ENCODE measurements around the gene PLEKHG7. TPM values are rescaled to one million over a fixed set of nuclear protein-coding genes. Genes with fewer than 3 reads are reported as not detected.

Gene PLEKHG7
- total RNA-seq, 1 experiment from 2014 or later = not detected

- Histone ChIP-seq H3K4me3 (no peak overlapping the region), H3K4me1 (replicated peaks) (no peaks in the 10 kb centered on the region), H3K27ac (no peak overlapping the region), H3K27me3 (replicated peaks) (no peaks in the 10 kb centered on the region), H3K9me3 (replicated peaks) (no peaks in the 10 kb centered on the region), H3K36me3 (no peaks in the 10 kb centered on the region)
- DNase-seq (ENCODE audit: low read depth in 1 of 2, low spot score in 2 of 2) = no peak
These were observed 26.1 kb upstream of the PLEKHG7 start for GRCh38 chr12:92676710-92677109.

GRCh38 chr12:92690601-92691000 lies 12.2 kb upstream of the PLEKHG7 start:
- Histone ChIP-seq H3K27ac (no peak overlapping the region), H3K36me3 (no peaks in the 10 kb centered on the region), H3K9me3 (replicated peaks) (no peaks in the 10 kb centered on the region), H3K27me3 (replicated peaks) (no peaks in the 10 kb centered on the region), H3K4me1 (replicated peaks) (no peaks in the 10 kb centered on the region), H3K4me3 (no peak overlapping the region)
- DNase-seq (ENCODE audit: low read depth in 1 of 2, low spot score in 2 of 2) = no peak

GRCh38 chr12:92695056-92695455 lies 7.7 kb upstream of the PLEKHG7 start:
- Histone ChIP-seq H3K36me3 (no peaks in the 10 kb centered on the region), H3K27ac (no peak overlapping the region), H3K9me3 (replicated peaks) (no peaks in the 10 kb centered on the region), H3K27me3 (replicated peaks) (no peaks in the 10 kb centered on the region), H3K4me3 (no peak overlapping the region), H3K4me1 (replicated peaks) (no peaks in the 10 kb centered on the region)
- no peak for DNase-seq (ENCODE audit: low read depth in 1 of 2, low spot score in 2 of 2)

GRCh38 chr12:92695577-92695976 lies 7.2 kb upstream of the PLEKHG7 start:
- Histone ChIP-seq H3K27me3 (replicated peaks) (no peaks in the 10 kb centered on the region), H3K27ac (no peak overlapping the region), H3K4me1 (replicated peaks) (no peaks in the 10 kb centered on the region), H3K36me3 (no peaks in the 10 kb centered on the region), H3K9me3 (replicated peaks) (no peaks in the 10 kb centered on the region), H3K4me3 (no peak overlapping the region)
- no peak for DNase-seq (ENCODE audit: low read depth in 1 of 2, low spot score in 2 of 2)

GRCh38 chr12:92696216-92696615 lies 6.6 kb upstream of the PLEKHG7 start:
- Histone ChIP-seq H3K4me1 (replicated peaks) (no peaks in the 10 kb centered on the region), H3K36me3 (no peaks in the 10 kb centered on the region), H3K27me3 (replicated peaks) (no peaks in the 10 kb centered on the region), H3K4me3 (no peak overlapping the region), H3K9me3 (replicated peaks) (no peaks in the 10 kb centered on the region), H3K27ac (no peak overlapping the region)
- DNase-seq (ENCODE audit: low read depth in 1 of 2, low spot score in 2 of 2) = no peak

- H3K27ac ChIP-seq = no peak overlapping the region
- no peak overlapping the region for H3K4me3 ChIP-seq
- H3K9me3 ChIP-seq (replicated peaks) = no peaks in the 10 kb centered on the region
These were observed 4.3 kb upstream of the PLEKHG7 start for GRCh38 chr12:92698474-92698873.

GRCh38 chr12:92701441-92701840 lies 1.3 kb upstream of the PLEKHG7 start:
- no peak for DNase-seq (ENCODE audit: low read depth in 1 of 2, low spot score in 2 of 2)
- no peaks in the 10 kb centered on the region for H3K36me3 ChIP-seq
- H3K4me1 ChIP-seq (replicated peaks) = no peaks in the 10 kb centered on the region
- no peak overlapping the region for H3K27ac ChIP-seq
- no peaks in the 10 kb centered on the region for H3K27me3 ChIP-seq (replicated peaks)
- H3K9me3 ChIP-seq (replicated peaks) = no peaks in the 10 kb centered on the region
- no peak overlapping the region for H3K4me3 ChIP-seq

More at GRCh38 chr12:92698474-92698873, 4.3 kb upstream of the PLEKHG7 start:
- no peak for DNase-seq (ENCODE audit: low read depth in 1 of 2, low spot score in 2 of 2)
- H3K4me1 ChIP-seq (replicated peaks) = no peaks in the 10 kb centered on the region
- H3K36me3 ChIP-seq = no peaks in the 10 kb centered on the region
- H3K27me3 ChIP-seq (replicated peaks) = no peaks in the 10 kb centered on the region

- Histone ChIP-seq H3K4me3 (no peak overlapping the region), H3K27me3 (replicated peaks) (no peaks in the 10 kb centered on the region), H3K4me1 (replicated peaks) (no peaks in the 10 kb centered on the region), H3K36me3 (no peaks in the 10 kb centered on the region), H3K9me3 (replicated peaks) (no peaks in the 10 kb centered on the region), H3K27ac (no peak overlapping the region)
- DNase-seq (ENCODE audit: low read depth in 1 of 2, low spot score in 2 of 2) = no peak
These were observed 997 bp downstream of the PLEKHG7 start for GRCh38 chr12:92703786-92704185.

- no peak for DNase-seq (ENCODE audit: low read depth in 1 of 2, low spot score in 2 of 2)
- no peaks in the 10 kb centered on the region for H3K9me3 ChIP-seq (replicated peaks)
- no peak overlapping the region for H3K27ac ChIP-seq
- H3K4me1 ChIP-seq (replicated peaks) = no peaks in the 10 kb centered on the region
- H3K4me3 ChIP-seq = no peak overlapping the region
- H3K27me3 ChIP-seq (replicated peaks) = no peaks in the 10 kb centered on the region
- no peaks in the 10 kb centered on the region for H3K36me3 ChIP-seq
These were observed 3.8 kb downstream of the PLEKHG7 start for GRCh38 chr12:92706594-92706993.

- Histone ChIP-seq H3K27ac (no peak overlapping the region), H3K9me3 (replicated peaks) (no peaks in the 10 kb centered on the region), H3K36me3 (no peaks in the 10 kb centered on the region), H3K4me3 (no peak overlapping the region), H3K27me3 (replicated peaks) (no peaks in the 10 kb centered on the region), H3K4me1 (replicated peaks) (no peaks in the 10 kb centered on the region)
- no peak for DNase-seq (ENCODE audit: low read depth in 1 of 2, low spot score in 2 of 2)
These were observed 5.1 kb downstream of the PLEKHG7 start for GRCh38 chr12:92707926-92708325.

GRCh38 chr12:92715625-92716024 lies 12.8 kb downstream of the PLEKHG7 start:
- Histone ChIP-seq H3K4me3 (no peak overlapping the region), H3K27ac (no peak overlapping the region), H3K36me3 (no peaks in the 10 kb centered on the region), H3K9me3 (replicated peaks) (no peaks in the 10 kb centered on the region), H3K27me3 (replicated peaks) (no peaks in the 10 kb centered on the region), H3K4me1 (replicated peaks) (no peaks in the 10 kb centered on the region)
- DNase-seq (ENCODE audit: low read depth in 1 of 2, low spot score in 2 of 2) = no peak

- no peaks in the 10 kb centered on the region for H3K9me3 ChIP-seq (replicated peaks)
- no peak overlapping the region for H3K27ac ChIP-seq
- H3K4me3 ChIP-seq = no peak overlapping the region
- no peaks in the 10 kb centered on the region for H3K27me3 ChIP-seq (replicated peaks)
- DNase-seq (ENCODE audit: low read depth in 1 of 2, low spot score in 2 of 2) = no peak
- no peaks in the 10 kb centered on the region for H3K4me1 ChIP-seq (replicated peaks)
- H3K36me3 ChIP-seq = no peaks in the 10 kb centered on the region
These were observed 14.4 kb downstream of the PLEKHG7 start for GRCh38 chr12:92717202-92717601.

GRCh38 chr12:92718483-92718990 lies 15.7 kb downstream of the PLEKHG7 start:
- no peaks in the 10 kb centered on the region for H3K27me3 ChIP-seq (replicated peaks)
- H3K36me3 ChIP-seq = no peaks in the 10 kb centered on the region
- no peak overlapping the region for H3K27ac ChIP-seq
- no peaks in the 10 kb centered on the region for H3K9me3 ChIP-seq (replicated peaks)
- no peak overlapping the region for H3K4me3 ChIP-seq
- DNase-seq (ENCODE audit: low read depth in 1 of 2, low spot score in 2 of 2) = no peak
- no peaks in the 10 kb centered on the region for H3K4me1 ChIP-seq (replicated peaks)

- no peaks in the 10 kb centered on the region for H3K4me1 ChIP-seq (replicated peaks)
- no peak overlapping the region for H3K4me3 ChIP-seq
- no peak for DNase-seq (ENCODE audit: low read depth in 1 of 2, low spot score in 2 of 2)
- H3K27me3 ChIP-seq (replicated peaks) = no peaks in the 10 kb centered on the region
- H3K9me3 ChIP-seq (replicated peaks) = no peaks in the 10 kb centered on the region
- no peaks in the 10 kb centered on the region for H3K36me3 ChIP-seq
- no peak overlapping the region for H3K27ac ChIP-seq
These were observed 16.9 kb downstream of the PLEKHG7 start for GRCh38 chr12:92719674-92720073.

- Histone ChIP-seq H3K9me3 (replicated peaks) (no peaks in the 10 kb centered on the region), H3K4me3 (no peak overlapping the region), H3K27me3 (replicated peaks) (no peaks in the 10 kb centered on the region), H3K27ac (no peak overlapping the region), H3K4me1 (replicated peaks) (no peaks in the 10 kb centered on the region), H3K36me3 (no peaks in the 10 kb centered on the region)
- DNase-seq (ENCODE audit: low read depth in 1 of 2, low spot score in 2 of 2) = no peak
These were observed 18.3 kb downstream of the PLEKHG7 start for GRCh38 chr12:92721130-92721529.

All from SJSA1 (cell line).